GM12892 (cell line): ENCODE measurements around the gene C5orf46.

Source experiments
- DNase-seq: peaks from one replicate; pipeline ENCODE4 v3.0.0; 2011; ENCODE audit not compliant: insufficient read length
- FAIRE-seq: peaks from 2 replicates; lab custom pipeline; 2011; peaks lifted over from hg19 to GRCh38; lab: Jason Lieb, UNC
- POLR2A ChIP-seq: IDR thresholded peaks from 2 replicates; pipeline ENCODE4 v1.6.1; 2011; ENCODE audit warnings: low read depth, low read length, control low read depth
- POLR2AphosphoS5 ChIP-seq: IDR thresholded peaks from 2 replicates; pipeline ENCODE4 v1.6.1; 2011; ENCODE audit warnings: low read depth, low read length, control low read depth
- TAF1 ChIP-seq: IDR thresholded peaks from 2 replicates; pipeline ENCODE4 v1.6.1; 2011; ENCODE audit warnings: low read depth, mild to moderate bottlenecking, control low read depth, low read length, borderline replicate concordance

C5orf46 gene

DNA sequence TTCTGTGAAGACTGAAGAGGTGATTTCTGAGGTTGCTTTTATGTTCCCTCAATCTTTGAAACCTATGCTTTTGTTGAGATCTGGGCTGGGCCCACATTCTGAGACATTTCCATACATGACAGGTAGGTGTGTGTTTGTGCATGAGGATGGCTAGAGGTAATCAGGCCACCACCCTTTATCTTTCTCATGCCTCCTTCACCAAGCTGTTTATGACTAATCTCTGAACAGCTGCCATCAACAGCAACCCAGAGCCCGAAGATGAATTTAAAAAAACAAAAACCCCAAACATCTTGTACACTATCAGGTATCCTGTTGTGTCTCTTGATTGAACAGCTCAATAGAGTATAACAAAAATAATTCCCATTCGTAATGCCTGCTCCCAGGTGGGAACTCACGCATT lies 12.6 kb upstream of the C5orf46 start:
- DNase-seq = no peak
- no peak for FAIRE-seq

GRCh38 chr5:147918101-147918685 lies 11.9 kb upstream of the C5orf46 start:
- no peak for FAIRE-seq
- no peak for DNase-seq
- TF ChIP-seq POLR2AphosphoS5 (no peak), TAF1 (no peak), POLR2A (no peak)

More for the DNA sequence above, 12.6 kb upstream of the C5orf46 start:
- no peak for TF ChIP-seq POLR2AphosphoS5

GRCh38 chr5:147913786-147914185 lies 7.4 kb upstream of the C5orf46 start:
- FAIRE-seq = no peak
- TF ChIP-seq TAF1 (no peak), POLR2AphosphoS5 (no peak)
- no peak for DNase-seq

- no peak for TF ChIP-seq POLR2AphosphoS5
- no peak for FAIRE-seq
- no peak for DNase-seq
These were observed 5.7 kb upstream of the C5orf46 start for GRCh38 chr5:147912011-147912410.

GRCh38 chr5:147911427-147911826 lies 5.1 kb upstream of the C5orf46 start:
- no peak for TF ChIP-seq TAF1
- no peak for TF ChIP-seq POLR2A
- FAIRE-seq = no peak
- DNase-seq = no peak

- TF ChIP-seq POLR2A (no peak), POLR2AphosphoS5 (no peak), TAF1 (no peak)
- FAIRE-seq (no peak), DNase-seq (no peak)
These were observed 2.2 kb downstream of the C5orf46 start for GRCh38 chr5:147904110-147904509.

DNA sequence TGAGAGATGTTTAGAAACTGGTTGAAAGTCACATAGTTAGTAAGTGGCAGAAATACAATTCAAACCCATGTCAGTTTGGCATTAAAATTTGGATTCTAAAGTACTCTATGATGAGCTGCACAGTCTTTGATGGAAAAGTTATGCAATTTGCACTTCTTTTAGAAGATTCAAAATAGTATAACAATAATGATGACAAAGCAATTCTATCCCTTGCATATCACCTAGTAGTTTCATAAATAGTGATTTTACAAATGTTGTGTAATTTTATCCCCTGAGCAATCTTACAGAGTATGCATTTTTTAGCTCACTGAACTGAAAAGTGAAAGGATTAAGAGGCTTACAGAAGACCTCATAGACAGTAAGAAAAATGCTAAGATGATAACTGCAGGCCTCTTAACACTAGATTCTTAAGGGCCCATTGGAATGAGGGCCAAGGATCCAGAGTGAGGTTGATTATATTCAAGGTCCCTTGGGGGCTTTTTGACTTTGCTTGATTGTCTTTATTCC lies 3.7 kb downstream of the C5orf46 start:
- DNase-seq (no peak), FAIRE-seq (no peak)
- TF ChIP-seq TAF1 (no peak), POLR2AphosphoS5 (no peak), POLR2A (no peak)

GRCh38 chr5:147901599-147902039 lies 4.7 kb downstream of the C5orf46 start:
- TF ChIP-seq POLR2A = no peak
- TF ChIP-seq TAF1 = no peak
- TF ChIP-seq POLR2AphosphoS5 = no peak
- no peak for FAIRE-seq
- DNase-seq = no peak

DNA sequence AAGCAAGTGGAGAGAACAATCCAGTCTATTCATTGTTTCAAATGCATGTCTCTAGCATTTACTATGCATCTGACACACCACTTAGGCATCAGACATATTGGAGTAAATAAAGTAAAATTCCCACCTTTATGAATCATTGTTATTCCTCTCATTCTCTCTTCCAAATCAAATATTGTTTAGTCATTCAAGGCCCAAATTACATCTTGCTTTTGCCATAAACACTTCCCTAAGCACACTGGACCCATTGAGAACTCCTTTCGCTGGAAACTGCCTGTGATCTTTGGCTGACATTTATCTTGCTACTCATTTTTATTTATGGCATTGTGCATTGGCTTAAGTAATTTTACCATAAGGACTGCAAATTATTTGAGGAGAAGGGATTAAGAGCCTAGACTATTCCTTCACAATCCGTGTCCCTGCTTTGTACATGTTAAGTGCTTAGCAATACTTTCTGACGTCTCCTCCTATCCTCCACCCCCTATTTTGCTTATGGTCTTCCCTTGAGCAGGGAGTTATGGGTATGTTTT lies 7.4 kb downstream of the C5orf46 start:
- no peak for DNase-seq
- FAIRE-seq = no peak
- TF ChIP-seq TAF1 (no peak), POLR2AphosphoS5 (no peak), POLR2A (no peak)

DNA sequence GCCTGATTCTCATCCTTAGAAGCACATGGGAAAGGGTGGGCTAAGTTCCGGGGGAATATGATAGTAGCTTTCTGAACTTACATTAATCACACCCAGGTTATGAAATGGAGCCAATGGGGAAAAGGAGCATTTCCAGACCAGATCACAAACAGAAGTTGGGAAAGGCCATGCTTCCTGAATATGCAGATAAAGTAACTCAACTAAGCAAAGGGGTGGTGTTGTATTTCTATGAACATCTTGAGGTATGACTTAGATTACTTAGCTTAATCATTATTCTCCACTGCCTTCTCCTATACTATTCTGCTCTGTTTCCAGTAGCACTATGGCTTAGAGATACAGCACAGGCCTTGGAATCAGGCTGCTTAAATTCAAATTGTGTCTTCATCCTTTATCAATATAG lies 10.5 kb downstream of the C5orf46 start:
- DNase-seq (no peak), FAIRE-seq (no peak)
- no peak for TF ChIP-seq POLR2AphosphoS5
- no peak for TF ChIP-seq TAF1
- no peak for TF ChIP-seq POLR2A

- TF ChIP-seq TAF1 (no peak), POLR2A (no peak), POLR2AphosphoS5 (no peak)
- DNase-seq (no peak), FAIRE-seq (no peak)
These were observed 12.5 kb downstream of the C5orf46 start for GRCh38 chr5:147893820-147894219.

DNA sequence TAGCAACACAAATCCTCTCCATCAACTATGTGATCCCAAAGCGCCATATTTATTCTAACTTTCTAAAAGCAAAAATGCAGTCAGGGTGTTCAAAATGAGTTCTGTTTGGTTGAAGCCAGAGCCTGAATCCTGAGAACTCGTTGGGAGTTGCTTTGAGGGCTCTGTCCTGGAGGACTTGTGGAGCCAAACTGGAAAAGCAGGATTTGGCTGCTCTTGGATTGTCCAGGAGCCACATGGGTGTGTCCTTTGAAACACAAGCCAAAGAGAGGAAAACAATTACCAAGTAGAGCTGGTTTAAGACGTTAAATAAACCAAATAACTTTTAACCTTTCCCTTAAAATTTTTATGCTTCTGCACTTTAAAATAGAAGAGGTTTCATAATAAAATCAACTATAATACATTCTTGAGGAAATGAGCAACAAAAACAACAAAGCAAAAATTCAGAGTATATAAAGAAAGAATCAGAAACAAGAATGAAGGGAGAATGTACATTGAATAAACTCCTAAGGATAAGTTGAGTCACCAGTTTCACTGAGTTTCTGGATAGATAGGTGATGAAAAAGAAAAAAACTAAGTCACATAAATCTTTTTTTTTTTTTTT lies 13.5 kb downstream of the C5orf46 start:
- no peak for DNase-seq
- no peak for TF ChIP-seq POLR2AphosphoS5
- TF ChIP-seq TAF1 = no peak
- TF ChIP-seq POLR2A = no peak

DNA sequence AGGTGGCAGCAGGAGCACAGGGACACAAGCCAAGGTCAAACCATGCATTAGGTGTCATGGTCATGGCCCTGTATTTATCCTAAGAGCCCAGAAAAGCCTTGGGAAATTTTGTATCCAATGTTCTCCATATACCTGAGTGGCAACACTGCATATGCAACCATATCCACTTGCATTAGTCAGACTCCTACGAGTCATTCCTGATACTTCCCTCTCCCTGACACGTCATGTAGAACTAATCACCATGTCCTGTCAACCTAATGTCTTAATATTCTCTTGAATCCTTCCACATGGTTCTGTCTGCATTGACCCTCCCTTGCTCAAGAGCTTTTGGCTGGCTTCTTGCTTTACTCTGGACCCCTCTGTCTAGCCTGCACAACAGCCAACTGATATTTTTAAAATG lies 18.4 kb downstream of the C5orf46 start:
- no peak for FAIRE-seq
- no peak for TF ChIP-seq POLR2AphosphoS5
- TF ChIP-seq POLR2A = no peak
- TF ChIP-seq TAF1 = no peak
- DNase-seq = no peak

More for the DNA sequence above, 13.5 kb downstream of the C5orf46 start:
- no peak for FAIRE-seq
